HepG2 (cell line): ENCODE data around the gene CAMK2G. TPM values are rescaled to one million over a fixed set of nuclear protein-coding genes. Genes with fewer than 3 reads are reported as not detected.

Experiments
- ARID4A ChIP-seq: sonication (generic); formaldehyde crosslinking; IDR thresholded peaks from 2 replicates; pipeline ENCODE4 v1.5.0; 2020; ENCODE audit warnings: mild to moderate bottlenecking, missing genetic modification reagents, borderline replicate concordance
- ATF3 ChIP-seq: sonication (generic); formaldehyde crosslinking; IDR thresholded peaks from 2 replicates; pipeline ENCODE4 v1.4.0; 2020; ENCODE audit warnings: missing genetic modification reagents
- CAMTA2 ChIP-seq: sonication (generic); formaldehyde crosslinking; IDR thresholded peaks from 2 replicates; pipeline ENCODE4 v1.4.0; 2020; ENCODE audit warnings: mild to moderate bottlenecking, missing genetic modification reagents, borderline replicate concordance
- GTF2F1 ChIP-seq: fragments of 150-350 bp; IDR thresholded peaks from 2 replicates; pipeline ENCODE4 v1.6.1; 2014; ENCODE audit warnings: low read length
- MXD4 ChIP-seq: IDR thresholded peaks from 2 replicates; pipeline ENCODE4 v1.6.1; 2016; ENCODE audit warnings: mild to moderate bottlenecking, missing biosample characterization, missing genetic modification reagents
- NFRKB ChIP-seq: fragments of 450-650 bp; IDR thresholded peaks from 2 replicates; pipeline ENCODE4 v1.6.1; 2017
- PHF21A ChIP-seq: sonication (generic); formaldehyde crosslinking; IDR thresholded peaks from 2 replicates; pipeline ENCODE4 v1.5.0; 2020; ENCODE audit warnings: mild to moderate bottlenecking, missing genetic modification reagents
- POLR2A ChIP-seq, 2 experiments: IDR thresholded peaks; 2 replicates each; pipeline ENCODE4 v1.6.1; 2011; ENCODE audit warnings: low read depth in 2 of 2, low read length in 2 of 2, mild to moderate bottlenecking in 1 of 2, moderate library complexity in 1 of 2; ENCODE audit not compliant: insufficient read depth in 1 of 2
- SIN3B ChIP-seq: fragments of 150-350 bp; IDR thresholded peaks from 2 replicates; pipeline ENCODE4 v1.6.1; 2014; ENCODE audit warnings: low read length
- SRF ChIP-seq: IDR thresholded peaks from 2 replicates; pipeline ENCODE4 v1.6.1; 2011; ENCODE audit warnings: mild to moderate bottlenecking, low read depth, low read length, moderate library complexity
- TEAD3 ChIP-seq: optimal IDR thresholded peaks from 2 replicates; pipeline ENCODE3; 2016; ENCODE audit warnings: borderline replicate concordance
- TOPORS ChIP-seq: sonication (generic); formaldehyde crosslinking; IDR thresholded peaks from 2 replicates; pipeline ENCODE4 v1.8.0; 2023; ENCODE audit warnings: mild to moderate bottlenecking, missing genetic modification reagents
- YEATS4 ChIP-seq: sonication (generic); formaldehyde crosslinking; IDR thresholded peaks from 2 replicates; pipeline ENCODE4 v1.4.0; 2020; ENCODE audit warnings: missing genetic modification reagents, borderline replicate concordance
- ZNF18 ChIP-seq: sonication (generic); formaldehyde crosslinking; IDR thresholded peaks from 2 replicates; pipeline ENCODE4 v1.8.0; 2022; ENCODE audit warnings: mild to moderate bottlenecking, missing genetic modification reagents; ENCODE audit not compliant: insufficient replicate concordance
- ZNF263 ChIP-seq: sonication (generic); formaldehyde crosslinking; IDR thresholded peaks from 2 replicates; pipeline ENCODE4 v1.4.0; 2020; ENCODE audit warnings: missing genetic modification reagents
- ZNF556 ChIP-seq: sonication (generic); formaldehyde crosslinking; IDR thresholded peaks from 2 replicates; pipeline ENCODE4 v1.4.0; 2020; ENCODE audit warnings: mild to moderate bottlenecking, missing genetic modification reagents, borderline replicate concordance
- ZNF614 ChIP-seq: IDR thresholded peaks from 2 replicates; pipeline ENCODE4 v1.6.1; 2018; ENCODE audit warnings: missing biosample characterization, missing genetic modification reagents, inconsistent platforms, borderline replicate concordance
- ZNF747 ChIP-seq: sonication (generic); formaldehyde crosslinking; IDR thresholded peaks from 2 replicates; pipeline ENCODE4 v1.8.1; 2023; ENCODE audit warnings: missing genetic modification reagents, mild to moderate bottlenecking, borderline replicate concordance
- ZNF800 ChIP-seq: sonication (generic); formaldehyde crosslinking; IDR thresholded peaks from 2 replicates; pipeline ENCODE4 v1.4.0; 2020; ENCODE audit warnings: missing genetic modification reagents
- polyA plus RNA-seq, 8 experiments: library from polyadenylated mRNA; depleted of rRNA in 3 of 8; stranded (reverse) in 7 of 8; unstranded in 1 of 8; fragments of >200 nt; fragmentation: Illumina TruSeq in 4 of 8; extraction: Trizol in 4 of 8; gene quantifications; 2 replicates each; pipeline versions ENCODE4 v1.2.1 to v1.2.3, GENCODE V29; 2011 to 2016; ENCODE audit warnings: low read depth in 4 of 8, missing spikeins in 1 of 8, mixed read lengths in 1 of 8; ENCODE audit not compliant: insufficient read depth in 1 of 8
- total RNA-seq, 5 experiments: library from RNA; depleted of rRNA; stranded (reverse); fragments of >200 nt; fragmentation: Illumina TruSeq; extraction: Trizol; gene quantifications; 2 replicates each; pipeline ENCODE4 v1.2.3, GENCODE V29; 2016; ENCODE audit warnings: low read depth in 1 of 5
- TF ChIP-seq, protein P1 (sequence below): sonication (generic); formaldehyde crosslinking; IDR thresholded peaks from 2 replicates; pipeline ENCODE4 v1.5.0; 2020; ENCODE audit warnings: mild to moderate bottlenecking, low read depth, missing genetic modification reagents, borderline replicate concordance

Gene CAMK2G
- total and polyA plus RNA-seq, 2 of the 13 experiments (the other 11 are each of a cell fraction or from before 2014, with no cell fraction given) = 15.9 to 18.8 TPM

- TF ChIP-seq ARID4A (CRISPR knock-in tag) (peak; percentile 59; the same call in 1 of the 2 replicates), TEAD3 (CRISPR knock-in tag) (peak; percentile 97), POLR2A (IDR thresholded peaks at IDR 0.05; ENCODE audit: insufficient read depth in 1 of 2, low read depth in 2 of 2, low read length in 2 of 2) (peak in 1 of 2 experiments; percentile 62; a peak in 2 of 4 replicates), ZNF614 (CRISPR knock-in tag) (peak; percentile 99), NFRKB (no peak), MXD4 (no peak; the same call in 1 of the 2 replicates), TOPORS (no peak), PHF21A (CRISPR knock-in tag) (peak; percentile 99), ATF3 (CRISPR knock-in tag) (no peak), ZNF556 (CRISPR knock-in tag) (peak; percentile 67; the same call in 1 of the 2 replicates), YEATS4 (CRISPR knock-in tag) (peak; percentile 60; the same call in 1 of the 2 replicates), GTF2F1 (no peak), ZNF747 (no peak), CAMTA2 (CRISPR knock-in tag) (0 out of 2 replicates have a peak, but pooled peaks have one; percentile 42), ZNF18 (no peak), SIN3B (no peak), SRF (no peak), ZNF263 (peak; percentile 51; the same call in 1 of the 2 replicates), ZNF800 (CRISPR knock-in tag) (peak; percentile 40; the same call in 1 of the 2 replicates)
- TF ChIP-seq, protein P1, sequence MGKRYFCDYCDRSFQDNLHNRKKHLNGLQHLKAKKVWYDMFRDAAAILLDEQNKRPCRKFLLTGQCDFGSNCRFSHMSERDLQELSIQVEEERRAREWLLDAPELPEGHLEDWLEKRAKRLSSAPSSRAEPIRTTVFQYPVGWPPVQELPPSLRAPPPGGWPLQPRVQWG (CRISPR knock-in tag) = no peak
Observed at GRCh38 chr10:73840403-73841060, 33.8 kb downstream of the CAMK2G start (continued).
